ENCODE measurements around the gene TTN. TPM values are rescaled to one million over a fixed set of nuclear protein-coding genes. Genes with fewer than 3 reads are reported as not detected.

The TTN gene
- total and polyA plus RNA-seq, 2 of the 8 experiments (the other 6 are each of a cell fraction or from before 2014, with no cell fraction given): 0.30 to 9.7 TPM

- 91% methylated on average over 12 of the region's 12 CpGs; no CpG with 5 or more reads in 1 of the 2 experiments for whole genome bisulfite sequencing, 2 experiments (ENCODE audit: extremely low coverage in 1 of 2, insufficient coverage in 1 of 2, insufficient read length in 1 of 2, insufficient replicate concordance in 2 of 2, low coverage in 1 of 2, low lambda C conversion rate in 2 of 2, missing lambda C conversion rate in 1 of 2)
- H3K4me2 ChIP-seq (ENCODE audit: insufficient read depth in 1 of 2, low read depth in 2 of 2, low read length in 2 of 2): no peak overlapping the region
- H2BK15ac ChIP-seq (ENCODE audit: low read length): no peak overlapping the region
- no peak overlapping the region for H3K4ac ChIP-seq (replicated peaks; ENCODE audit: insufficient read length, low read depth, low read length)
- no peak overlapping the region for H2BK120ac ChIP-seq (replicated peaks; ENCODE audit: low read depth, low read length)
- no peak overlapping the region for H4K8ac ChIP-seq (ENCODE audit: extremely low read depth, insufficient read depth, low read length)
- no peak overlapping the region for H4K91ac ChIP-seq (replicated peaks; ENCODE audit: insufficient read length, low read length)
- H2BK20ac ChIP-seq (ENCODE audit: low read length): no peak overlapping the region
- H3K18ac ChIP-seq (ENCODE audit: extremely low read depth, low read length): no peak overlapping the region
- CTCF ChIA-PET (ENCODE audit: partially characterized antibody): no interaction called here
- H3K14ac ChIP-seq (ENCODE audit: insufficient read length): no peak overlapping the region
- FAIRE-seq: no peak
- H3K9ac ChIP-seq (replicated peaks in 1 of 4; ENCODE audit: extremely low read depth in 1 of 4, low read depth in 3 of 4, low read length in 3 of 4): no peak overlapping the region
- no peaks in the 10 kb centered on the region for H3K79me2 ChIP-seq (ENCODE audit: control insufficient read depth in 1 of 2, insufficient read depth in 2 of 2, low read length in 2 of 2)
- H3K23ac ChIP-seq (ENCODE audit: insufficient read length): no peak overlapping the region
- no peak overlapping the region for H3K4me3 ChIP-seq (ENCODE audit: extremely low read depth in 1 of 4, insufficient read depth in 2 of 4, low read depth in 3 of 4, low read length in 4 of 4)
- H4K5ac ChIP-seq (ENCODE audit: insufficient read length, low read depth, low read length): no peak overlapping the region
- H2AFZ ChIP-seq (ENCODE audit: low read length): no peak overlapping the region
- H3K9me3 ChIP-seq (ENCODE audit: insufficient read depth in 2 of 2, low read depth in 1 of 2, low read length in 1 of 2): no peaks in the 10 kb centered on the region
- H3K23me2 ChIP-seq (ENCODE audit: low read depth, low read length): no peaks in the 10 kb centered on the region
- H2BK5ac ChIP-seq (ENCODE audit: low read depth, low read length): no peak overlapping the region
- H2AK5ac ChIP-seq (ENCODE audit: low read depth, low read length): no peak overlapping the region
- H4K20me1 ChIP-seq (replicated peaks in 1 of 2; ENCODE audit: control insufficient read depth in 1 of 2, insufficient read depth in 2 of 2, low read length in 2 of 2): peaks cover 3 to 6% of the 10 kb centered on the region in 2 experiments
- no peak for DNase-seq (ENCODE audit: low read depth in 1 of 2, low spot score in 2 of 2)
- peaks cover 3% of the 10 kb centered on the region; the same call in 1 of the 2 replicates for H3K79me1 ChIP-seq (ENCODE audit: low read depth, low read length)
- H3K27me3 ChIP-seq (replicated peaks in 1 of 4; ENCODE audit: control insufficient read depth in 3 of 4, extremely low read depth in 1 of 4, insufficient read depth in 3 of 4, low read length in 3 of 4): no peaks in the 10 kb centered on the region
- H3K27ac ChIP-seq (ENCODE audit: low read depth, low read length): no peak overlapping the region
- POLR2A ChIA-PET (ENCODE audit: partially characterized antibody): no interaction called here
- H3K56ac ChIP-seq (replicated peaks; ENCODE audit: insufficient read length, low read depth, low read length): no peak overlapping the region
- H2BK12ac ChIP-seq (ENCODE audit: low read depth, low read length): no peak overlapping the region
- H3K36me3 ChIP-seq (ENCODE audit: control insufficient read depth in 2 of 4, insufficient read depth in 4 of 4, low read length in 3 of 4): peaks cover 2 to 50% (median 12%) of the 10 kb centered on the region in 4 experiments; a peak in 7 of 8 replicates
- no peaks in the 10 kb centered on the region for H3K4me1 ChIP-seq (replicated peaks in 1 of 4; ENCODE audit: control insufficient read depth in 3 of 4, insufficient read depth in 4 of 4, low read length in 3 of 4)
- TF ChIP-seq SIN3A (conservative IDR thresholded peaks at IDR 0.05 in 1 of 2, IDR thresholded peaks at IDR 0.05 in 1 of 2; ENCODE audit: low read depth in 1 of 2, low read length in 2 of 2) (no peak), CHD1 (IDR thresholded peaks at IDR 0.05; ENCODE audit: low read depth, low read length) (no peak), CBX5 (IDR thresholded peaks at IDR 0.05; ENCODE audit: low read depth, low read length) (no peak), SP1 (IDR thresholded peaks at IDR 0.05; ENCODE audit: low read depth, low read length) (no peak), NANOG (IDR thresholded peaks at IDR 0.05; ENCODE audit: insufficient read depth, low read depth, low read length, poor library complexity, severe bottlenecking) (no peak), JUND (IDR thresholded peaks at IDR 0.05; ENCODE audit: low read length) (no peak), KDM5A (IDR thresholded peaks at IDR 0.05; ENCODE audit: low read length) (no peak), SAP30 (IDR thresholded peaks at IDR 0.05; ENCODE audit: insufficient read depth, insufficient replicate concordance, low read length) (no peak), CREB1 (IDR thresholded peaks at IDR 0.05) (no peak), CTCF (IDR thresholded peaks at IDR 0.05; ENCODE audit: control extremely low read depth in 1 of 3, insufficient read depth in 1 of 3, low read depth in 1 of 3, low read length in 3 of 3) (no peak), TEAD4 (IDR thresholded peaks at IDR 0.05; ENCODE audit: low read depth, low read length) (no peak), PHF8 (conservative IDR thresholded peaks at IDR 0.05; ENCODE audit: low read depth, low read length) (no peak), SP4 (IDR thresholded peaks at IDR 0.05; ENCODE audit: low read length) (no peak)
Observed at GRCh38 chr2:178542161-178542560, 265.1 kb downstream of the TTN start.

All from H1 (cell line).